ENCODE data around the gene LMO1.

DNA sequence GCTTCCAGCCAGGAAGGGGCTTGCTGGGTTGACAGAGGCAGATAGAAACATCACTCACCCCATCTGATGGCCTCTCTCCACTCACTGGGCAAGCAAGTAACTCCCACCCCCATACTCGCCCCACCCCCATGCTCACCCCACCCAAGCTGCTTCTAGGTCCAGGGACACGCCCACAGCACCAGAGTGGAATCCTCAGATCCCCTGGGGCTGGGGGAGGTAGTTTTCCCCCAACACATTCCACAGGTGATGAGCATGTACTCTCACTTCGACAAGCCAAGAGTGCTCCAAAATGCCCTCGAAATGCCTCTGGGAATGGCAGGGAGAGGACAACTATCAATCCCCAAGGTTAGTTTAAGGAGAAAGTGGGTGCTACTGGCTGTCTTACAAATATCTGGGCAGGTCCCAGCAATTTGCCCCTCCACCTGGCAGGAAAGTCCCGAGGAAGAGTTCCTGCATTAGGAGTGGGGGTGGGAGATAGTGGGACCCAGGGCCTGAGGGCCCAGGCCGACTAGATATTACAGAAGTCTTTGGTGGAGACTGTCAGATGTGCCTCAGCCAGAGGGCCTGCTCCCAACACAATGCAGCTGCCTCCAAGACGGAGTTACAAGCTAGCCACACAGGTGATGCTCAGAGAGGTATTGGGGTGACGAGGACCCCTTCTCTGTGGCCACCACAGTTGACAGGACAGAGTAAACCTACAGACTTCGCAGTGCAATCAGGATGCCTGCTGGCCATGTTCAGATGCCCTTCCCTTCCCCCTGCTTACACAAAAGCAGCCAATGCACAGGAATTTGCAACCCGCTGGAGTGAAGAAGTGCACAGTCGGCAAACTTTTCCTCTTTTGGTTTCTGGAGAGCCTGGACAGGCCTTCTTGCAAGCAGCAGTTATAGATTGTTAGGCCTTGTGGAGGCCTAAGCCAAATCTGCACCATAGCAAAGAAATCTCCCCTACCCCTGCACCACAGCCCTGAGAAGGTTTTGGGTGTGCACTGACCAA is 2.9 kb upstream of the LMO1 start:
- no peak for TF ChIP-seq POLR2A (IDR thresholded peaks at IDR 0.05)
- TF ChIP-seq, protein P1, sequence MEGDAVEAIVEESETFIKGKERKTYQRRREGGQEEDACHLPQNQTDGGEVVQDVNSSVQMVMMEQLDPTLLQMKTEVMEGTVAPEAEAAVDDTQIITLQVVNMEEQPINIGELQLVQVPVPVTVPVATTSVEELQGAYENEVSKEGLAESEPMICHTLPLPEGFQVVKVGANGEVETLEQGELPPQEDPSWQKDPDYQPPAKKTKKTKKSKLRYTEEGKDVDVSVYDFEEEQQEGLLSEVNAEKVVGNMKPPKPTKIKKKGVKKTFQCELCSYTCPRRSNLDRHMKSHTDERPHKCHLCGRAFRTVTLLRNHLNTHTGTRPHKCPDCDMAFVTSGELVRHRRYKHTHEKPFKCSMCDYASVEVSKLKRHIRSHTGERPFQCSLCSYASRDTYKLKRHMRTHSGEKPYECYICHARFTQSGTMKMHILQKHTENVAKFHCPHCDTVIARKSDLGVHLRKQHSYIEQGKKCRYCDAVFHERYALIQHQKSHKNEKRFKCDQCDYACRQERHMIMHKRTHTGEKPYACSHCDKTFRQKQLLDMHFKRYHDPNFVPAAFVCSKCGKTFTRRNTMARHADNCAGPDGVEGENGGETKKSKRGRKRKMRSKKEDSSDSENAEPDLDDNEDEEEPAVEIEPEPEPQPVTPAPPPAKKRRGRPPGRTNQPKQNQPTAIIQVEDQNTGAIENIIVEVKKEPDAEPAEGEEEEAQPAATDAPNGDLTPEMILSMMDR (IDR thresholded peaks at IDR 0.05): no peak
